OCI-LY7 (cell line): ENCODE results near the gene FGD2. TPM values are rescaled to one million over a fixed set of nuclear protein-coding genes. Genes with fewer than 3 reads are reported as not detected.

Experiments used
- BruUV-seq: library from RNA; stranded (reverse); fragments of 400-500 nt; replicated peaks from 2 replicates; lab custom pipeline; 2021; lab: Mats Ljungman, UMichigan
- CTCF ChIA-PET: fragments of 300-600 bp; sonication (Branson Sonifier 250); formaldehyde crosslinking; loops from one replicate; lab custom pipeline; 2022; ENCODE audit warnings: antibody characterized with exemption; ENCODE audit not compliant: unreplicated experiment; lab: Charles Lee
- POLR2A ChIA-PET: fragments of 300-600 bp; sonication (Branson Sonifier 250); formaldehyde crosslinking; loops from one replicate; lab custom pipeline; 2022; ENCODE audit warnings: antibody characterized with exemption; lab: Charles Lee
- DNase-seq: peaks from one replicate; pipeline ENCODE4 v3.0.0-alpha.2; 2015; ENCODE audit warnings: low spot score
- H2AFZ ChIP-seq: fragments of 200-600 bp; sonication (generic), shearing (Covaris generic); 2 replicates; pipeline ENCODE4 v1.6.1; 2014; ENCODE audit warnings: mild to moderate bottlenecking, antibody characterized with exemption, low read length, moderate library complexity
- H3K27ac ChIP-seq: fragments of 200-600 bp; sonication (generic); 2 replicates; pipeline ENCODE4 v1.5.1; 2014; ENCODE audit warnings: mixed run types, low read depth, mild to moderate bottlenecking, moderate library complexity, low read length, inconsistent platforms; ENCODE audit not compliant: poor library complexity, severe bottlenecking
- H3K36me3 ChIP-seq: fragments of 200-600 bp; sonication (generic); 2 replicates; pipeline ENCODE4 v1.6.1; 2014; ENCODE audit warnings: mild to moderate bottlenecking, antibody characterized with exemption, low read length, moderate library complexity, mixed read lengths; ENCODE audit not compliant: insufficient read depth
- H3K4me1 ChIP-seq: fragments of 200-600 bp; sonication (generic); 2 replicates; pipeline ENCODE4 v1.5.1; 2014; ENCODE audit warnings: mild to moderate bottlenecking, low read length; ENCODE audit not compliant: insufficient read depth, poor library complexity, severe bottlenecking
- H3K4me2 ChIP-seq: fragments of 200-600 bp; sonication (generic); 2 replicates; pipeline ENCODE4 v1.6.1; 2014; ENCODE audit warnings: mild to moderate bottlenecking, low read length
- H3K4me3 ChIP-seq: fragments of 200-600 bp; sonication (generic); 2 replicates; pipeline ENCODE4 v1.5.1; 2014; ENCODE audit warnings: mild to moderate bottlenecking, low read depth, low read length; ENCODE audit not compliant: poor library complexity, severe bottlenecking
- H3K79me2 ChIP-seq: fragments of 200-600 bp; sonication (generic); 2 replicates; pipeline ENCODE4 v1.6.1; 2016; ENCODE audit warnings: low read depth, mild to moderate bottlenecking, low read length, moderate library complexity, mixed read lengths; ENCODE audit not compliant: insufficient read depth
- H3K9me2 ChIP-seq: fragments of 200-600 bp; sonication (generic); 2 replicates; pipeline ENCODE4 v1.6.1; 2016; ENCODE audit warnings: mild to moderate bottlenecking, low read length, mixed read lengths; ENCODE audit not compliant: insufficient read depth
- H3K9me3 ChIP-seq: fragments of 200-600 bp; sonication (generic); 2 replicates; pipeline ENCODE4 v1.6.1; 2014; ENCODE audit warnings: mild to moderate bottlenecking, mixed run types, low read length, mixed read lengths
- H4K20me1 ChIP-seq: fragments of 200-600 bp; sonication (generic); 2 replicates; pipeline ENCODE4 v1.6.1; 2014; ENCODE audit warnings: mild to moderate bottlenecking, antibody characterized with exemption, low read length, moderate library complexity, mixed read lengths; ENCODE audit not compliant: insufficient read depth
- CTCF ChIP-seq: fragments of 200-600 bp; sonication (generic); conservative IDR thresholded peaks from 2 replicates; pipeline ENCODE4 v1.5.1; 2014; ENCODE audit warnings: mild to moderate bottlenecking, antibody characterized with exemption, low read length, moderate library complexity, mixed read lengths
- EZH2phosphoT487 ChIP-seq: fragments of 200-600 bp; sonication (generic); IDR thresholded peaks from 2 replicates; pipeline ENCODE4 v1.6.1; 2018; ENCODE audit warnings: low read depth, borderline replicate concordance, mild to moderate bottlenecking, mixed run types, antibody characterized with exemption, low read length, moderate library complexity, mixed read lengths
- intact Hi-C: fragments of 100-400 bp; cut with micrococcal nuclease; formaldehyde crosslinking; loops from one replicate; pipeline ENCODE4 v1.10.0; 2022; ENCODE audit not compliant: unreplicated experiment
- total RNA-seq, 2 experiments: library from RNA; depleted of rRNA in 1 of 2; stranded (reverse); fragments of >200 nt in 1 of 2; shearing (Covaris generic) in 1 of 2; gene quantifications; 2 replicates each; pipeline ENCODE4 v1.2.3, GENCODE V29; 2014 to 2022

FGD2 gene
- total RNA-seq, 2 experiments from 2014 or later: 27.8 to 48.6 TPM

GRCh38 chr6:36973647-36974046, 31.8 kb upstream of the FGD2 start:
- Histone ChIP-seq H3K79me2 (no peaks in the 10 kb centered on the region), H4K20me1 (no peaks in the 10 kb centered on the region), H3K4me2 (no peak overlapping the region), H2AFZ (no peak overlapping the region), H3K4me3 (no peak overlapping the region), H3K36me3 (peaks cover 96% of the 10 kb centered on the region), H3K9me2 (no peaks in the 10 kb centered on the region), H3K9me3 (no peaks in the 10 kb centered on the region), H3K4me1 (no peaks in the 10 kb centered on the region), H3K27ac (no peak overlapping the region)
- no TSS peak for BruUV-seq
- TF ChIP-seq CTCF (no peak), EZH2phosphoT487 (no peak)
- ChIA-PET POLR2A (no interaction called here), CTCF (no interaction called here)
- no peak for DNase-seq
- intact Hi-C loops: no loop called here

GRCh38 chr6:36975231-36976006, 30.0 kb upstream of the FGD2 start:
- POLR2A ChIA-PET: no interaction called here
- CTCF ChIA-PET: interaction anchor here (1.8 kb wide), 1 partner anchor 43 kb away, joined by 6 read pairs; no protein-coding TSS in a partner anchor
- H3K4me2 ChIP-seq: no peak overlapping the region
- H3K9me2 ChIP-seq: no peaks in the 10 kb centered on the region
- no peaks in the 10 kb centered on the region for H3K9me3 ChIP-seq
- H2AFZ ChIP-seq: no peak overlapping the region
- intact Hi-C loops: no loop called here
- no peaks in the 10 kb centered on the region for H3K79me2 ChIP-seq
- H3K4me3 ChIP-seq: no peak overlapping the region
- H3K36me3 ChIP-seq: peaks cover 82% of the 10 kb centered on the region
- no peaks in the 10 kb centered on the region for H4K20me1 ChIP-seq
- no peak for DNase-seq
- TF ChIP-seq CTCF (no peak), EZH2phosphoT487 (no peak)
- H3K4me1 ChIP-seq: no peaks in the 10 kb centered on the region
- BruUV-seq: no TSS peak
- H3K27ac ChIP-seq: no peak overlapping the region

- Histone ChIP-seq H3K9me2 (no peaks in the 10 kb centered on the region), H3K4me1 (no peaks in the 10 kb centered on the region), H3K4me3 (no peak overlapping the region), H4K20me1 (0 out of 2 replicates have a peak, but pooled peaks cover 3% of the 10 kb centered on the region), H3K36me3 (peaks cover 81% of the 10 kb centered on the region), H3K4me2 (no peak overlapping the region), H3K79me2 (no peaks in the 10 kb centered on the region), H2AFZ (no peak overlapping the region), H3K9me3 (no peaks in the 10 kb centered on the region), H3K27ac (no peak overlapping the region)
- DNase-seq: no peak
- ChIA-PET POLR2A (no interaction called here), CTCF (interaction anchor here (1.8 kb wide), 1 partner anchor 42 kb away, joined by 6 read pairs; no protein-coding TSS in a partner anchor)
- intact Hi-C loops: no loop called here
- BruUV-seq: no TSS peak
- TF ChIP-seq EZH2phosphoT487 (no peak), CTCF (no peak)
Observed at GRCh38 chr6:36976007-36976264, 29.5 kb upstream of the FGD2 start.
